SU-DHL-6 (cell line): ENCODE data around the gene SLC25A47.

ENCODE experiments used
- H2AFZ ChIP-seq: fragments of 200-600 bp; sonication (generic); 2 replicates; pipeline ENCODE4 v1.6.1; 2014; ENCODE audit warnings: low read depth, mild to moderate bottlenecking, moderate library complexity, mixed read lengths, antibody characterized with exemption, low read length; ENCODE audit not compliant: severe bottlenecking
- H3F3A ChIP-seq: fragments of 200-600 bp; shearing (Covaris generic); 2 replicates; pipeline ENCODE4 v1.6.0; 2016; ENCODE audit warnings: antibody characterized with exemption, mild to moderate bottlenecking; ENCODE audit not compliant: insufficient read depth
- H3K27ac ChIP-seq: fragments of 200-600 bp; sonication (generic); 2 replicates; pipeline ENCODE4 v1.5.1; 2016; ENCODE audit warnings: low read depth, mild to moderate bottlenecking, low read length, moderate library complexity, mixed read lengths
- H3K27me3 ChIP-seq: fragments of 200-600 bp; sonication (generic), shearing (Covaris generic); 2 replicates; pipeline ENCODE4 v1.6.0; 2014; ENCODE audit warnings: mild to moderate bottlenecking, low read length
- H3K36me3 ChIP-seq: fragments of 200-600 bp; sonication (generic); 2 replicates; pipeline ENCODE4 v1.6.1; 2014; ENCODE audit warnings: mild to moderate bottlenecking, low read length, mixed read lengths
- H3K4me2 ChIP-seq: fragments of 300-600, 200-600 bp; shearing (Covaris generic), sonication (generic); 2 replicates; pipeline ENCODE4 v1.6.0; 2014; ENCODE audit warnings: low read length, low read depth, mild to moderate bottlenecking; ENCODE audit not compliant: poor library complexity, severe bottlenecking
- H3K4me3 ChIP-seq: fragments of 200-600 bp; sonication (generic); 2 replicates; pipeline ENCODE4 v1.5.1; 2014; ENCODE audit warnings: antibody characterized with exemption, low read length, mild to moderate bottlenecking, mixed read lengths; ENCODE audit not compliant: insufficient read depth, poor library complexity, severe bottlenecking
- H3K79me2 ChIP-seq: fragments of 200-600 bp; sonication (generic); 2 replicates; pipeline ENCODE4 v1.6.1; 2014; ENCODE audit warnings: mild to moderate bottlenecking, low read length, moderate library complexity; ENCODE audit not compliant: insufficient read depth
- H3K9ac ChIP-seq: fragments of 200-600 bp; sonication (generic); 2 replicates; pipeline ENCODE4 v1.7.0; 2014; ENCODE audit warnings: mild to moderate bottlenecking, low read length
- H3K9me2 ChIP-seq: fragments of 200-600 bp; sonication (generic); replicated peaks from 2 replicates; pipeline ENCODE4 v1.6.1; 2014; ENCODE audit warnings: low read length; ENCODE audit not compliant: insufficient read depth
- H3K9me3 ChIP-seq: fragments of 200-600 bp; sonication (generic); 2 replicates; pipeline ENCODE4 v1.6.1; 2014; ENCODE audit warnings: low read length, mixed read lengths; ENCODE audit not compliant: insufficient read depth
- H4K20me1 ChIP-seq: fragments of 200-600 bp; sonication (generic); 2 replicates; pipeline ENCODE4 v1.6.1; 2014; ENCODE audit warnings: low read depth, mild to moderate bottlenecking, antibody characterized with exemption, low read length, moderate library complexity, mixed read lengths
- EZH2phosphoT487 ChIP-seq: fragments of 200-600 bp; sonication (generic), shearing (Covaris generic); conservative IDR thresholded peaks from 2 replicates; pipeline ENCODE4 v1.6.1; 2018; ENCODE audit warnings: mild to moderate bottlenecking, antibody characterized with exemption, low read length, moderate library complexity, mixed read lengths
- TF ChIP-seq, protein P1 (sequence below): fragments of 200-600 bp; sonication (generic); IDR thresholded peaks from one replicate; pipeline ENCODE4 v1.5.1; 2017; ENCODE audit warnings: antibody characterized with exemption, mild to moderate bottlenecking, low read length, moderate library complexity; ENCODE audit not compliant: insufficient read depth, poor library complexity, severe bottlenecking

The SLC25A47 gene

DNA sequence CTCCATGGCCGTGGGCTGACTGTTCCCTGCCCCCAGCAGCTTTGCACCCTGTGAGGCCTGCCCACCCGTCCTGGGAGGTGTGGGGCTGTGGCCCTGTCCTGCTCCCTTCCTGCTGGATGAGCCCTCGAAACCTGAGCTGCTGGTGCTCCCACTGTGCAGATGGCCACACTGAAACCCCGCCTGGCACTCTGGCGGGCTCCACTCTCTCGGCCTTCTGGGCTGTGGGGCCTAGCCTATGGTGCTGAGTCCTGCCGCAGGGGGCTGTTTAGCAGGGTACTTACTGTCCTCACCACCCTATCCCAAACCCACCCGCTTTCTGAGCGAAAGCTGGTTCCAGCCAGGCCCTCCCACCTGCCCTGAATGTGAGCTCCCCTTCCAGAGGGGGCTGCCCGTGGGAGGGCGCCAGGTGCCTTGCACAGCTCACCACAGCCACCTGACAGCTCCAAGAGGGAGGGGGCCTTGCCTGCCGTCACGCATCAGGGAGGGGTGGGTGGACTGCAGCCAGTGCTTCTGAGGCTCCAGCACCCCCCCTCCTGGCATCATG, 7.3 kb downstream of the SLC25A47 start:
- Histone ChIP-seq H3K4me2 (no peak overlapping the region), H3F3A (no peaks in the 10 kb centered on the region)

DNA sequence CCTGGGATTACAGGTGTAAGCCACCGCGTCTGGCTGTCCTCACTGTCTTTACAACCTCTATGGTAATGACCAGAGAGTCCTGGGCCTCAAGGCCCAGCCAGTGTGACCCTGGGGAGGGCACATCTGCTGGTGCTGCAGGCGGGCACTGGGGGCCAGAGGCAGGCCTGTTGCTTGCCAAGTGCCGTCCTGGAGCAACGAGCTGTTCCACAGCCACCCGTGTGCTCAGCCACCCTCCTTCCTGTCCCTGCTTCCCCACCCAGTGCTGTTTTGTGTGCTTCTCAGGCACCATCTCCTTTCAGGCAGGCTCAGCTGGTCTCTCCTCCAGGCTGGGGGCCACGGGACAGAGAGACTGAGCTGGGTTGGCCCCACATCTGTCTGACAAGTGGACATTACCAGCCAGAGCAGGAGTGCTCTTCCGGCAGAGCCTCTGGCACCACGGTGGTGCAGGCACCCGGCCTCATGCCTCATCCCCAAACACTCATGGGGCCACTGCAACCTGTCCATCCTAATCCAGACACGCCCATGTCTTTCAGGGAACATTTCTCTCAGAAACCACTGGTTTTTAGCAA, 9.0 kb downstream of the SLC25A47 start:
- Histone ChIP-seq H3K36me3 (no peaks in the 10 kb centered on the region), H3K4me3 (no peak overlapping the region), H3K27ac (no peak overlapping the region), H3K9ac (no peak overlapping the region), H2AFZ (no peak overlapping the region), H3K27me3 (no peaks in the 10 kb centered on the region), H3K4me2 (no peak overlapping the region), H3K9me3 (no peaks in the 10 kb centered on the region), H3K79me2 (no peaks in the 10 kb centered on the region), H4K20me1 (no peaks in the 10 kb centered on the region), H3K9me2 (no peaks in the 10 kb centered on the region), H3F3A (no peaks in the 10 kb centered on the region)
- TF ChIP-seq, protein P1, sequence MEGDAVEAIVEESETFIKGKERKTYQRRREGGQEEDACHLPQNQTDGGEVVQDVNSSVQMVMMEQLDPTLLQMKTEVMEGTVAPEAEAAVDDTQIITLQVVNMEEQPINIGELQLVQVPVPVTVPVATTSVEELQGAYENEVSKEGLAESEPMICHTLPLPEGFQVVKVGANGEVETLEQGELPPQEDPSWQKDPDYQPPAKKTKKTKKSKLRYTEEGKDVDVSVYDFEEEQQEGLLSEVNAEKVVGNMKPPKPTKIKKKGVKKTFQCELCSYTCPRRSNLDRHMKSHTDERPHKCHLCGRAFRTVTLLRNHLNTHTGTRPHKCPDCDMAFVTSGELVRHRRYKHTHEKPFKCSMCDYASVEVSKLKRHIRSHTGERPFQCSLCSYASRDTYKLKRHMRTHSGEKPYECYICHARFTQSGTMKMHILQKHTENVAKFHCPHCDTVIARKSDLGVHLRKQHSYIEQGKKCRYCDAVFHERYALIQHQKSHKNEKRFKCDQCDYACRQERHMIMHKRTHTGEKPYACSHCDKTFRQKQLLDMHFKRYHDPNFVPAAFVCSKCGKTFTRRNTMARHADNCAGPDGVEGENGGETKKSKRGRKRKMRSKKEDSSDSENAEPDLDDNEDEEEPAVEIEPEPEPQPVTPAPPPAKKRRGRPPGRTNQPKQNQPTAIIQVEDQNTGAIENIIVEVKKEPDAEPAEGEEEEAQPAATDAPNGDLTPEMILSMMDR = no peak
- TF ChIP-seq EZH2phosphoT487 = no peak

More for the DNA sequence above, 7.3 kb downstream of the SLC25A47 start:
- no peaks in the 10 kb centered on the region for H4K20me1 ChIP-seq
- H3K36me3 ChIP-seq = no peaks in the 10 kb centered on the region
- H3K27me3 ChIP-seq = no peaks in the 10 kb centered on the region
- no peak for TF ChIP-seq EZH2phosphoT487
- TF ChIP-seq, protein P1 = no peak
- H3K9me2 ChIP-seq = no peaks in the 10 kb centered on the region
- no peaks in the 10 kb centered on the region for H3K9me3 ChIP-seq
- no peak overlapping the region for H3K27ac ChIP-seq
- no peak overlapping the region for H2AFZ ChIP-seq
- H3K9ac ChIP-seq = no peak overlapping the region
- H3K79me2 ChIP-seq = no peaks in the 10 kb centered on the region
- H3K4me3 ChIP-seq = no peak overlapping the region

DNA sequence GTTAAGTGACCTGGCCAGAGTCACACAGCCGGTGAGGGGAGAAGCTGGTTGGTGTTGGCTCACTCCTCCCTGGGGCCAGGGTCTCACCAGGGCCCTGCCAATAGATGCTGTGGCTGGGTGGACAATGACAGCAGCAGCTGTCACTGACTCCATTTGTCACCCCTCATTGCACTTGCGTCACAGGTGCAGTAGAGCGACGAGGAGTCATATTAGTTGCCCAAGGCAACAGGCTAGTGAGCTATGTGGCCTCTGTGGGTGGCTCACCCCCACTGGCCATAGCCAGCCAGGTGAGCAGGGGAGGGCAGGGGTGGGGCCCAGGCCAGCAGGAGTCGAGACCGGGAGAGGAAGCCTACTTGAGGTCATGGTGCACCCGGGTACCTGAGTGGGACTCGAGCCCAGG, 9.7 kb downstream of the SLC25A47 start:
- Histone ChIP-seq H4K20me1 (no peaks in the 10 kb centered on the region), H3K9me2 (no peaks in the 10 kb centered on the region), H3K27me3 (no peaks in the 10 kb centered on the region), H3K9me3 (no peaks in the 10 kb centered on the region), H3K9ac (no peak overlapping the region), H3F3A (no peaks in the 10 kb centered on the region), H3K36me3 (no peaks in the 10 kb centered on the region), H3K4me3 (no peak overlapping the region), H3K79me2 (no peaks in the 10 kb centered on the region), H2AFZ (no peak overlapping the region), H3K27ac (no peak overlapping the region), H3K4me2 (no peak overlapping the region)
- TF ChIP-seq EZH2phosphoT487 = no peak
- TF ChIP-seq, protein P1 = no peak
